Measurements from ENCODE around the gene PRTFDC1.
"Not testable (repeated sequence)": the region's sequence is repeated elsewhere in the genome, so short reads cannot be mapped to it uniquely, and the experiment has no call there.

PRTFDC1 gene

GRCh38 chr10:24837781-24838180 lies 114.6 kb downstream of the PRTFDC1 start:
- not testable (repeated sequence) for H3K4me1 ChIP-seq (ENCODE audit: insufficient read depth, low read length); H3K9me3 ChIP-seq (ENCODE audit: insufficient read depth, low read depth, low read length); H3K27me3 ChIP-seq (ENCODE audit: insufficient read depth, low read length); H3K9ac ChIP-seq (ENCODE audit: low read depth, low read length); H3K27ac ChIP-seq (ENCODE audit: low read depth, low read length); H3K4me3 ChIP-seq (ENCODE audit: low read length); H3K36me3 ChIP-seq (ENCODE audit: insufficient read depth, low read length)
- WGBS, result 99% methylated on average over 2 of the region's 2 CpGs

DNA sequence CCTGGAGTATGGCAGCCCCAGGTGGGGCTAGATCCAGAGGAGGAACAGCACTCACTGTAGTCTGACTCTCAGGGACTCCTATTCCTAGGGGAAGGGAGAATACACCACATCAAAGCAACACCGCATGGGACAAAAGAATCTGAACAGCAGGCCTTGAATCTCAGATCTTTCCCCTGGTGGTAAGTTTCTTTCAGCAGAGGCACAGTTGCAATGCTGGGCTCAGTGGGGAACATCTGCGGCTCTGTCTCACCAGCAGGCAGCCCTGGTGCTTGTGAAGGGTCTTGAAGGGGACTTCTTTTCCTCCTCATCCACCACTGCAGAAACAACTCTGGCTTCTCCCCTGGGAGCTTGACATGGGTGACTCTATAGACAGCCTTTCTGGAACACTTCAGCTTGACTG lies 117.5 kb downstream of the PRTFDC1 start:
- H3K9ac ChIP-seq (ENCODE audit: low read depth, low read length), result no peak overlapping the region
- no peaks in the 10 kb centered on the region for H3K27me3 ChIP-seq (ENCODE audit: insufficient read depth, low read length)
- no peaks in the 10 kb centered on the region for H3K4me1 ChIP-seq (ENCODE audit: insufficient read depth, low read length)
- no peak overlapping the region for H3K4me3 ChIP-seq (ENCODE audit: low read length)
- no peak overlapping the region for H3K27ac ChIP-seq (ENCODE audit: low read depth, low read length)
- no peaks in the 10 kb centered on the region for H3K9me3 ChIP-seq (ENCODE audit: insufficient read depth, low read depth, low read length)
- 49% methylated on average over 2 of the region's 2 CpGs for WGBS
- no peaks in the 10 kb centered on the region for H3K36me3 ChIP-seq (ENCODE audit: insufficient read depth, low read length)

DNA sequence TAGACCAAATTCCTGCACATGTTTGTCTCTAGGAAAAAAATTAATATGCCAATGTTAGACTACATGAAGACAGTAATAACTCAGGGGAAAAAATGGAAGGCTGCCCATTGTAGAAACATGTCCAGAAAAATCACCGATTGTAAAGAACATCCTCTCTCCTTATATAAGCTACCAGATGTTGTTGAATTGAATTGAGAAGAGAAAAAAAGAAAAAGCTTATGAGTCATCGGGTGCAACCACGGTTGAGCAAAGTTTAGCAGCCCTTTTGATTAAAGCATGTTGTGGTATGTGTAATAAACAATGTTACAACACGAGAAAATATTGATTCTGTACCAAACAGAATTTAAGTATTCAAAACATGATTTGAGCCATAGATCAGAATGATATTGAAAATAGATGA lies 126.4 kb downstream of the PRTFDC1 start:
- no peak overlapping the region for H3K27ac ChIP-seq (ENCODE audit: low read depth, low read length)
- H3K9me3 ChIP-seq (ENCODE audit: insufficient read depth, low read depth, low read length), result no peaks in the 10 kb centered on the region
- no peaks in the 10 kb centered on the region for H3K4me1 ChIP-seq (ENCODE audit: insufficient read depth, low read length)
- no peak overlapping the region for H3K9ac ChIP-seq (ENCODE audit: low read depth, low read length)
- 72% methylated on average over 3 of the region's 4 CpGs for WGBS
- no peaks in the 10 kb centered on the region for H3K36me3 ChIP-seq (ENCODE audit: insufficient read depth, low read length)
- H3K27me3 ChIP-seq (ENCODE audit: insufficient read depth, low read length), result no peaks in the 10 kb centered on the region
- no peak overlapping the region for H3K4me3 ChIP-seq (ENCODE audit: low read length)

- H3K27ac ChIP-seq (ENCODE audit: low read depth, low read length), result no peak overlapping the region
- H3K4me1 ChIP-seq (ENCODE audit: insufficient read depth, low read length), result no peaks in the 10 kb centered on the region
- H3K36me3 ChIP-seq (ENCODE audit: insufficient read depth, low read length), result no peaks in the 10 kb centered on the region
- H3K9me3 ChIP-seq (ENCODE audit: insufficient read depth, low read depth, low read length), result no peaks in the 10 kb centered on the region
- no peak overlapping the region for H3K9ac ChIP-seq (ENCODE audit: low read depth, low read length)
- H3K27me3 ChIP-seq (ENCODE audit: insufficient read depth, low read length), result no peaks in the 10 kb centered on the region
- no peak overlapping the region for H3K4me3 ChIP-seq (ENCODE audit: low read length)
- WGBS, result no CpG with 5 or more reads among the region's 1 CpG
These were observed 126.9 kb downstream of the PRTFDC1 start for GRCh38 chr10:24825551-24825950.

GRCh38 chr10:24824536-24824935 lies 127.9 kb downstream of the PRTFDC1 start:
- Histone ChIP-seq H3K36me3 (ENCODE audit: insufficient read depth, low read length) (no peaks in the 10 kb centered on the region), H3K4me3 (ENCODE audit: low read length) (no peak overlapping the region), H3K9ac (ENCODE audit: low read depth, low read length) (no peak overlapping the region), H3K27ac (ENCODE audit: low read depth, low read length) (no peak overlapping the region), H3K4me1 (ENCODE audit: insufficient read depth, low read length) (no peaks in the 10 kb centered on the region), H3K9me3 (ENCODE audit: insufficient read depth, low read depth, low read length) (no peaks in the 10 kb centered on the region), H3K27me3 (ENCODE audit: insufficient read depth, low read length) (no peaks in the 10 kb centered on the region)
- WGBS, result 71% methylated on average over 2 of the region's 2 CpGs

GRCh38 chr10:24824124-24824523 lies 128.3 kb downstream of the PRTFDC1 start:
- Histone ChIP-seq H3K9ac (ENCODE audit: low read depth, low read length) (no peak overlapping the region), H3K27ac (ENCODE audit: low read depth, low read length) (no peak overlapping the region), H3K4me1 (ENCODE audit: insufficient read depth, low read length) (no peaks in the 10 kb centered on the region), H3K27me3 (ENCODE audit: insufficient read depth, low read length) (no peaks in the 10 kb centered on the region), H3K4me3 (ENCODE audit: low read length) (no peak overlapping the region), H3K36me3 (ENCODE audit: insufficient read depth, low read length) (no peaks in the 10 kb centered on the region), H3K9me3 (ENCODE audit: insufficient read depth, low read depth, low read length) (no peaks in the 10 kb centered on the region)

- 88% methylated on average over 2 of the region's 2 CpGs for WGBS
- no peaks in the 10 kb centered on the region for H3K4me1 ChIP-seq (ENCODE audit: insufficient read depth, low read length)
These were observed 129.8 kb downstream of the PRTFDC1 start for GRCh38 chr10:24822590-24822989.

DNA sequence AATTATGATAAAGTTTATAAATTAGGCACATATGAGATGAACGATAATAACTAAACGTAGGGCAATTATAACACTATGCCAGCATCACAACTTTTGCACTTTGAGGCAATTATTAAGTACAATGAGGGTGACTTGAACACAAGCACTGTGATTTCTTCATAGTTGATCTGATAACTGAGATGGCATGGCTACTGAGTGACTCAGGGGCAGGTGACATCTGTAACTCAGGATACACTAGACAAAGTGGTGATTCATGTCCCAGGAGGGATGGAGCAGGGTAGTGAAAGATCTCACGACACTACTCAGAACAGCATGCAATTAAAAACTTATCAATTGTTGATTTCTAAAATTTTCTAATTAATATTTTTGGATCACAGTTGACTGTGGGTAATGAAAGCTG lies 130.4 kb downstream of the PRTFDC1 start:
- Histone ChIP-seq H3K9ac (ENCODE audit: low read depth, low read length) (no peak overlapping the region), H3K4me1 (ENCODE audit: insufficient read depth, low read length) (no peaks in the 10 kb centered on the region), H3K4me3 (ENCODE audit: low read length) (no peak overlapping the region), H3K9me3 (ENCODE audit: insufficient read depth, low read depth, low read length) (no peaks in the 10 kb centered on the region), H3K27me3 (ENCODE audit: insufficient read depth, low read length) (no peaks in the 10 kb centered on the region), H3K27ac (ENCODE audit: low read depth, low read length) (no peak overlapping the region), H3K36me3 (ENCODE audit: insufficient read depth, low read length) (no peaks in the 10 kb centered on the region)
- WGBS, result 100% methylated on average over 2 of the region's 3 CpGs

More at GRCh38 chr10:24822590-24822989, 129.8 kb downstream of the PRTFDC1 start:
- Histone ChIP-seq H3K36me3 (ENCODE audit: insufficient read depth, low read length) (no peaks in the 10 kb centered on the region), H3K4me3 (ENCODE audit: low read length) (no peak overlapping the region), H3K9ac (ENCODE audit: low read depth, low read length) (no peak overlapping the region), H3K27me3 (ENCODE audit: insufficient read depth, low read length) (no peaks in the 10 kb centered on the region), H3K9me3 (ENCODE audit: insufficient read depth, low read depth, low read length) (no peaks in the 10 kb centered on the region), H3K27ac (ENCODE audit: low read depth, low read length) (no peak overlapping the region)

DNA sequence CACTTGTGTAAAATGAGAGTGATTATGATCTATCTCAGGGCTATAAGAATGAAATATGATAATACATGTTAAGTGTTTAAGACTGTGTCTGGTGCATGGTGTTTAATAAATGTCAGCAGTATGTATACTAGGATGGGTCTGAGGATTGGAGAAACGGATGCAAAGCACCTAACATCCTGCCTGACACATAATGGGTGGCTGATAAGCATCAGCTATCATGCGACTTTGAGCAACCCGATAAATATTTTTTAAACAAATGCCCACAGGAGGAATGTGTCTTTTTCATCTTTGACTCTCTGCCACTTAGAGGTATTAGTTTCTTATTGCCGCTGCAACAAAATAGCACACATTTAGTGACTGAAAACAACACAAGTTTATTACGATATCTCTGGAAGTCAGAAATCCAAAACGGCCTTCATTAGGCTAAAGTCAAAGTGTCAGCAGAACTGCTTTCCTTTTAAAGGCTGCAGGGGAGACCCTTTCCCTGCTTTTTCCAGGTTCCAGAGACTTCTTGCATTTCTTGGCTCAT lies 135.5 kb downstream of the PRTFDC1 start:
- H3K9me3 ChIP-seq (ENCODE audit: insufficient read depth, low read depth, low read length), result no peaks in the 10 kb centered on the region
- no peaks in the 10 kb centered on the region for H3K27me3 ChIP-seq (ENCODE audit: insufficient read depth, low read length)
- no peak overlapping the region for H3K9ac ChIP-seq (ENCODE audit: low read depth, low read length)
- no peak overlapping the region for H3K4me3 ChIP-seq (ENCODE audit: low read length)
- 97% methylated on average over 6 of the region's 6 CpGs for WGBS
- no peaks in the 10 kb centered on the region for H3K36me3 ChIP-seq (ENCODE audit: insufficient read depth, low read length)
- H3K4me1 ChIP-seq (ENCODE audit: insufficient read depth, low read length), result no peaks in the 10 kb centered on the region
- no peak overlapping the region for H3K27ac ChIP-seq (ENCODE audit: low read depth, low read length)

DNA sequence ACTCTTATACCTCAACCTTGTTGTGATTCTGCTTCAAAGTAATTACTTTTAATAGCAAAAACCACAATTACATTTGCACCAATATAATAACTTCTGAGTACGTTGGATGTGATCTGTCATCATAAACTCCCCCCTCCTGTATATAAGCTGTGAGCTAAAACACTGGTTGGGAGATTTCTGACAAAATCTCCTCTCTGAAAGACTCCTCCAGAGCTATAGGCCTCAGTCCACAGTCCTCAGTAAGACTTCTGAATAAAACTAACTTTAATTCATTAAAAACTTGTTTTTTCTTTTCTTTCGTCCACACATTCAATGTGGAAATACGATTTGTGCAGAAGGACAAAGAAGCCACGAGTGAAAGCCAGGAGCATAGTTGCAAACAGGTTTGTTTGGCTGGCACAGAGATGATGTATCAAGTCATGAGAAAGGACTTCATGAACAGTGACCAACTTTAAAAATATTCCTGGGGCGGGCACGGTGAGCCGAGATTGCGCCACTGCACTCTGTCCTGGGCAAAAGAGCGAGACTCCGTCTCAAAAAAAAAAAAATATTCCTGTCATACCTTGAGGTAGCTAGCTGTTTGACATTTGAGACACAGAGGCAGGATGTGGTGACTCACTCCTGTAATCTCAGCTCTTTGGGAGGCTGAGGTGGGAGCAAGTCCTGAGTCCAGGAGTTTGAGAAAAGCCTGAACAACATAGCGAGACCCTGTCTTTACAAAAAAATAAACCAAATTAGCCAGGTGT lies 137.7 kb downstream of the PRTFDC1 start:
- H3K9me3 ChIP-seq (ENCODE audit: insufficient read depth, low read depth, low read length), result no peaks in the 10 kb centered on the region
- no peak overlapping the region for H3K9ac ChIP-seq (ENCODE audit: low read depth, low read length)
- no peaks in the 10 kb centered on the region for H3K36me3 ChIP-seq (ENCODE audit: insufficient read depth, low read length)
- H3K4me3 ChIP-seq (ENCODE audit: low read length), result no peak overlapping the region
- no peak overlapping the region for H3K27ac ChIP-seq (ENCODE audit: low read depth, low read length)
- 97% methylated on average over 11 of the region's 11 CpGs for WGBS
- no peaks in the 10 kb centered on the region for H3K27me3 ChIP-seq (ENCODE audit: insufficient read depth, low read length)
- no peaks in the 10 kb centered on the region for H3K4me1 ChIP-seq (ENCODE audit: insufficient read depth, low read length)

GRCh38 chr10:24813856-24814255 lies 138.6 kb downstream of the PRTFDC1 start:
- H3K9ac ChIP-seq (ENCODE audit: low read depth, low read length), result no peak overlapping the region
- H3K4me3 ChIP-seq (ENCODE audit: low read length), result no peak overlapping the region
- H3K36me3 ChIP-seq (ENCODE audit: insufficient read depth, low read length), result no peaks in the 10 kb centered on the region
- no peaks in the 10 kb centered on the region for H3K4me1 ChIP-seq (ENCODE audit: insufficient read depth, low read length)
- no peaks in the 10 kb centered on the region for H3K9me3 ChIP-seq (ENCODE audit: insufficient read depth, low read depth, low read length)
- H3K27me3 ChIP-seq (ENCODE audit: insufficient read depth, low read length), result no peaks in the 10 kb centered on the region
- 94% methylated on average over 4 of the region's 4 CpGs for WGBS
- H3K27ac ChIP-seq (ENCODE audit: low read depth, low read length), result no peak overlapping the region

DNA sequence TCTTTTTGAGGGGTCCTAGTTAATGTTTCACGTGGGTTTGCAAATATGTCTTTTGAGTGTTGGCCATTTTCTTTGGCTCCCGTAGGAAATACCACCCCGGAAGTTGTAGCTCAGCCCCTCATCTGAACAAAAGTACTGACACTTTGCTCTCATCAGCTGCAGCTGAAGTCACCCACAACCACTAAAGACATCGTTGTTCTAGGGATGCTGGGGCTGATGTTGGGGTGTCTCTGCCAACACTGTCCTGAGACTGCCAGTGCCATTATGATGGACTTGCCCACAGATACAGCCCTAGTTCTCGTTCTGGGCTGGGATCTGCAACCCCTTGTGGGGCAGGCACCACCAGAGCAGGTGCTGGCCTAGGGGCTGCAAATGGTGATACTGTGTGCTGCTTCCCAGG lies 146.1 kb downstream of the PRTFDC1 start:
- WGBS, result 91% methylated on average over 5 of the region's 5 CpGs
- Histone ChIP-seq H3K36me3 (ENCODE audit: insufficient read depth, low read length) (no peaks in the 10 kb centered on the region), H3K4me3 (ENCODE audit: low read length) (no peak overlapping the region)

More for the DNA sequence above, 146.1 kb downstream of the PRTFDC1 start:
- no peaks in the 10 kb centered on the region for H3K4me1 ChIP-seq (ENCODE audit: insufficient read depth, low read length)
- no peaks in the 10 kb centered on the region for H3K9me3 ChIP-seq (ENCODE audit: insufficient read depth, low read depth, low read length)
- no peaks in the 10 kb centered on the region for H3K27me3 ChIP-seq (ENCODE audit: insufficient read depth, low read length)
- no peak overlapping the region for H3K9ac ChIP-seq (ENCODE audit: low read depth, low read length)
- no peak overlapping the region for H3K27ac ChIP-seq (ENCODE audit: low read depth, low read length)

All from HUES64 (cell line).